ENCODE measurements around the gene RNF186. TPM values are rescaled to one million over a fixed set of nuclear protein-coding genes. Genes with fewer than 3 reads are reported as not detected.

The RNF186 gene
- total and polyA plus RNA-seq, 2 donors (not counting 1 experiment from before 2014, with no cell fraction given), result not detected

DNA sequence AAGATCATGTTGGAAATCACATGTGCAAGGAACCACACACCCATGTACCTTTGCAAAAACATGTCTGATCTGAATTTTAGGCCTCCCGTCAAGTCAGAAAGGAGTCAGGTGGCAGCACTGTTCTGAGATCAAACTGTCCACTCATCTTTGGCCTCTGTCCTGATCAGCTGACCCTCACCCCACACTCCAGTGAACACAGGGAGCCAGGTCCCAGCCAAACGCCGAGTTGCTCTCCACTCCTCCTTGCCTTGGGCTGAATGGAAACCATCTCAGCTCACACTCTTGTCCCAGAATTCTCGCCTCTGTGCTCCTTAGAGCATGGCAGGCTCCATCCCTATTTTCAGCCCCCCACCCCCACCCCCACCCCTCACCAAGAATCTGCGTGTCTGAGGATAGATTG lies 4.6 kb upstream of the RNF186 start:
- no peaks in the 10 kb centered on the region for H3K9me3 ChIP-seq (ENCODE audit: control extremely low read depth in 1 of 3, control insufficient read depth in 2 of 3, insufficient read depth in 1 of 3, low read length in 2 of 3)
- no peaks in the 10 kb centered on the region for H4K20me1 ChIP-seq (ENCODE audit: control insufficient read depth, insufficient read depth, low read length, poor library complexity, severe bottlenecking)
- no peaks in the 10 kb centered on the region for H3K4me1 Mint-ChIP-seq
- no peak overlapping the region for H3K4me3 Mint-ChIP-seq
- no peak overlapping the region for H3K4me2 ChIP-seq (replicated peaks; ENCODE audit: low read depth, low read length, poor library complexity, severe bottlenecking)
- no peak overlapping the region for H3K4me3 ChIP-seq (ENCODE audit: control extremely low read depth in 1 of 5, extremely low read depth in 1 of 5, insufficient read depth in 1 of 5, low read depth in 2 of 5, low read length in 4 of 5)
- CTCF ChIA-PET, result interaction anchor here (1.5 kb wide), 1 partner anchor 57 kb away, joined by 3 read pairs; no protein-coding TSS in a partner anchor
- no peak overlapping the region for H3K27ac ChIP-seq (ENCODE audit: low read length in 2 of 2)
- no peaks in the 10 kb centered on the region for H3K79me2 ChIP-seq (ENCODE audit: control insufficient read depth, insufficient read depth, low read length)
- H3K27ac Mint-ChIP-seq, result no peak overlapping the region
- no peaks in the 10 kb centered on the region for H3K9me3 Mint-ChIP-seq (ENCODE audit: insufficient read depth)
- intact Hi-C loops (cut with micrococcal nuclease), result no loop called here
- POLR2A ChIA-PET, result no interaction called here
- H3K27me3 ChIP-seq (replicated peaks in 1 of 4; ENCODE audit: control extremely low read depth in 1 of 4, control insufficient read depth in 3 of 4, insufficient read depth in 4 of 4, low read length in 3 of 4), result no peaks in the 10 kb centered on the region
- H3K36me3 ChIP-seq (replicated peaks in 1 of 2; ENCODE audit: control extremely low read depth in 1 of 2, control insufficient read depth in 1 of 2, extremely low read depth in 1 of 2, insufficient read depth in 2 of 2, low read length in 1 of 2), result no peaks in the 10 kb centered on the region
- 85% methylated on average over 3 of the region's 5 CpGs for WGBS (ENCODE audit: insufficient coverage)
- H3K4me1 ChIP-seq (ENCODE audit: control insufficient read depth in 2 of 2, insufficient read depth in 2 of 2, low read length in 2 of 2), result no peaks in the 10 kb centered on the region
- peaks cover 24% of the 10 kb centered on the region for H3K27me3 Mint-ChIP-seq
- DNase-seq, result no peak
- ATAC-seq (ENCODE audit: low read depth), result no peak
- H3K9ac ChIP-seq (ENCODE audit: low read length), result no peak overlapping the region
- no peak for TF ChIP-seq EZH2 (IDR thresholded peaks at IDR 0.05; ENCODE audit: borderline replicate concordance, insufficient read depth, low read depth, low read length, poor library complexity, severe bottlenecking)
- TF ChIP-seq, protein P1, sequence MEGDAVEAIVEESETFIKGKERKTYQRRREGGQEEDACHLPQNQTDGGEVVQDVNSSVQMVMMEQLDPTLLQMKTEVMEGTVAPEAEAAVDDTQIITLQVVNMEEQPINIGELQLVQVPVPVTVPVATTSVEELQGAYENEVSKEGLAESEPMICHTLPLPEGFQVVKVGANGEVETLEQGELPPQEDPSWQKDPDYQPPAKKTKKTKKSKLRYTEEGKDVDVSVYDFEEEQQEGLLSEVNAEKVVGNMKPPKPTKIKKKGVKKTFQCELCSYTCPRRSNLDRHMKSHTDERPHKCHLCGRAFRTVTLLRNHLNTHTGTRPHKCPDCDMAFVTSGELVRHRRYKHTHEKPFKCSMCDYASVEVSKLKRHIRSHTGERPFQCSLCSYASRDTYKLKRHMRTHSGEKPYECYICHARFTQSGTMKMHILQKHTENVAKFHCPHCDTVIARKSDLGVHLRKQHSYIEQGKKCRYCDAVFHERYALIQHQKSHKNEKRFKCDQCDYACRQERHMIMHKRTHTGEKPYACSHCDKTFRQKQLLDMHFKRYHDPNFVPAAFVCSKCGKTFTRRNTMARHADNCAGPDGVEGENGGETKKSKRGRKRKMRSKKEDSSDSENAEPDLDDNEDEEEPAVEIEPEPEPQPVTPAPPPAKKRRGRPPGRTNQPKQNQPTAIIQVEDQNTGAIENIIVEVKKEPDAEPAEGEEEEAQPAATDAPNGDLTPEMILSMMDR (IDR thresholded peaks at IDR 0.05), result no peak
- no peak overlapping the region for H2AFZ ChIP-seq (ENCODE audit: insufficient read depth, low read depth, low read length, poor library complexity, severe bottlenecking)

DNA sequence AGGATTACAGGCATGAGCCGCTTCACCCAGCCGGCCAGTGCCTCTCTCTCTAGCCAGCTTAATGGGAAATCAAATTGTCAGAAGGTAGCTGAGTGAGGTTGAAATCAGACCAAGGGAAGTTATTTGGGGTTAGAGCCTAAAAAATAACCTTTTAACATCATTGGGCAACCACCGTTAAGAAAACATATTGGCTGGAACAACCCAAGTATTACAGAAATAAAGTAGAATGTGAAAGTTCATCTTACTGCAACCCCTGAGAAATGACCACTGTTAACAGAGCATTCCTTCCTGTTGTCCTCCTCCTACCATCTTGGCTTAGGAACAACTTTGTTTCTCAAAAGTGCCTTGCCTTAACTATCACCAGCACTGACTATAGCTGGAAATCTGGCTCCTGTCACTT lies 3.2 kb upstream of the RNF186 start:
- Histone ChIP-seq H3K79me2 (ENCODE audit: control insufficient read depth, insufficient read depth, low read length) (no peaks in the 10 kb centered on the region), H4K20me1 (ENCODE audit: control insufficient read depth, insufficient read depth, low read length, poor library complexity, severe bottlenecking) (no peaks in the 10 kb centered on the region), H3K27ac (ENCODE audit: low read length in 2 of 2) (no peak overlapping the region), H3K4me3 (ENCODE audit: control extremely low read depth in 1 of 5, extremely low read depth in 1 of 5, insufficient read depth in 1 of 5, low read depth in 2 of 5, low read length in 4 of 5) (no peak overlapping the region), H2AFZ (ENCODE audit: insufficient read depth, low read depth, low read length, poor library complexity, severe bottlenecking) (no peak overlapping the region), H3K9ac (ENCODE audit: low read length) (no peak overlapping the region), H3K4me1 (ENCODE audit: control insufficient read depth in 2 of 2, insufficient read depth in 2 of 2, low read length in 2 of 2) (no peaks in the 10 kb centered on the region), H3K9me3 (ENCODE audit: control extremely low read depth in 1 of 3, control insufficient read depth in 2 of 3, insufficient read depth in 1 of 3, low read length in 2 of 3) (no peaks in the 10 kb centered on the region), H3K4me2 (replicated peaks; ENCODE audit: low read depth, low read length, poor library complexity, severe bottlenecking) (no peak overlapping the region), H3K36me3 (replicated peaks in 1 of 2; ENCODE audit: control extremely low read depth in 1 of 2, control insufficient read depth in 1 of 2, extremely low read depth in 1 of 2, insufficient read depth in 2 of 2, low read length in 1 of 2) (no peaks in the 10 kb centered on the region), H3K27me3 (replicated peaks in 1 of 4; ENCODE audit: control extremely low read depth in 1 of 4, control insufficient read depth in 3 of 4, insufficient read depth in 4 of 4, low read length in 3 of 4) (peaks cover 0 to 3% (median 0%) of the 10 kb centered on the region in 4 experiments)
- Mint-ChIP-seq H3K4me1 (no peaks in the 10 kb centered on the region), H3K4me3 (no peak overlapping the region), H3K27me3 (peaks cover 27% of the 10 kb centered on the region), H3K27ac (no peak overlapping the region), H3K9me3 (ENCODE audit: insufficient read depth) (no peaks in the 10 kb centered on the region)
- ChIA-PET POLR2A (no interaction called here), CTCF (interaction anchor here (1.5 kb wide), 1 partner anchor 56 kb away, joined by 3 read pairs; no protein-coding TSS in a partner anchor)
- no peak for ATAC-seq (ENCODE audit: low read depth)
- TF ChIP-seq, protein P1 (IDR thresholded peaks at IDR 0.05), result no peak
- TF ChIP-seq EZH2 (IDR thresholded peaks at IDR 0.05; ENCODE audit: borderline replicate concordance, insufficient read depth, low read depth, low read length, poor library complexity, severe bottlenecking), result no peak
- WGBS (ENCODE audit: insufficient coverage), result no CpG with 5 or more reads among the region's 3 CpGs
- intact Hi-C loops (cut with micrococcal nuclease), result no loop called here
- DNase-seq, result no peak
